HG02588 (cell line): ENCODE data around the gene ZNF141.
"Not testable (repeated sequence)": the region's sequence is repeated elsewhere in the genome, so short reads cannot be mapped to it uniquely, and the experiment has no call there.

ENCODE experiments used
- ATAC-seq: cut with Tn5 transposase; IDR thresholded peaks from one replicate; pipeline ENCODE4 v1.9.1; 2021; ENCODE audit warnings: mild to moderate bottlenecking, moderate library complexity; ENCODE audit not compliant: unreplicated experiment

The ZNF141 gene

DNA sequence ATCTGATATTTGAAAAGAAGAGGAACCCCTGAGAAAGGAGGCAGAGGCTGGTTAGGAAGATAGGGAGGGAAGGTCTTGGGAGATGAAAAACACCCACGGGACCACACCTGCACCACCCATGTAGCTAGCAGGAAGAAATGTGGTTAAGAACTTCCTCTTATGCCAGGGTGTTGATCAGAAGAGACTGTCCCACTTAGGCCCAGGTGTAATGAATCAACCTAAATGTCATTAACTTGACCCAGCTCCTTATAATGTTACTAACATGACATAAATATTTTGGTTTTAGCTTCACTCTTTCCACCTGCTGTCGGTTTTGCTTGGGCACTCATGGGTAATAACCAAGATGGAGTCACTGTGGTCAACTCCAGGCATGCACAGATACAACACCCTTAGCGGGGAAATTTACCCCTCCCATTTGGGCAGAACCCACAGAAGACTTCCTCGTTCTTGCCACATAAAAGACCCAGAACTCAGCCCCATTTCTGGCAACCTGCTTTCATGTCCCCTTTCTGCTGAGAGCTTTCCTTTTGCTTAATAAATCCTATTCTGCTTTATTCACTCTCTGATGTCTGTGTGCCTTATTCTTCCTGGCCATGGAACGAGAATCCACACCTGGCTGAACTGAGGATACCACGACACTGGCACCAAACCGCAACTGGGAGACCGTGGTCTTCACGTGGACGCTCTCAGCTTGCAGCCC is 46.8 kb downstream of the ZNF141 start:
- no peak for ATAC-seq

- no peak for ATAC-seq
Observed at GRCh38 chr4:385934-386707, 48.5 kb downstream of the ZNF141 start.

DNA sequence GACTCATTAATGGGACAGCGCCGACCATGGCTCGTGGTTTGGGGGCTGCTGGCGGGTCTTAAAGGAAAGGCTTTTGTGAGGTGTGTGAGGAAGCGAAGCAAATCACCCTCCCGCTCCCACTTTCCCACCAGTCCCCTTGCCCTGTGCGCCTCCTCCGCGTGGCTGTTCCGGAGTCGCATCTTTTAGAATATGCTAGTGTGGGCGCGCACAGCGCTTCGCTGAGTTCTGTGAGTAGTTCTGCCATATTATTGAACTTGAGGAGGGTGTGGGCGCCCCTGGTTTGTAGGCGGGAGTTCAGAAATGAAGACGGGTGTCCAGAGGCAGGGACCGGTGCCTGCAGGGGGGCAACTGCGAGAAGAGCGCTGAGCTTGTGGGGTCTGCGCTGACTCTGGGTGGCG is 49.1 kb downstream of the ZNF141 start:
- ATAC-seq: no peak

GRCh38 chr4:404006-404405 is 66.4 kb downstream of the ZNF141 start:
- ATAC-seq: no peak

- not testable (repeated sequence) for ATAC-seq
Observed at GRCh38 chr4:408321-408720, 70.7 kb downstream of the ZNF141 start.

DNA sequence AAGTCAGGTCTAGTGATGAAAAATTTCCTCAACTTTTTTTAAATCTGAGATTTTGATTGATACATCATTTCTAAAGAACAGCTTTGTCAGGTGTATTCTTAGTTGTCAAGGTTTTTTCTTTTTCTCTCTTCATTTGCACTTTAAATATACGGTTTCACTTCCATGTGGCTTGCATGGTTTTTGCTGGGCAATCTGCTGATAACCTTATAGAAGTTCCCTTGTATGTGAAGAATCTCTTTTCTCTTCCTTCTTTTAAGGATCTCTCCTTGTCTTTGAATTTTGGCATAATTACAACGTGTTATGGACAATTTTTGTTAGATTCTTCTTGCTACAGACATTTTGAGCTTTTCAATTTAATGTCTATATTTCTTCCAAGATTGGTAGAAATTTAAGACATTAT is 85.0 kb downstream of the ZNF141 start:
- no peak for ATAC-seq
